ENCODE measurements around the gene FAM234B. TPM values are rescaled to one million over a fixed set of nuclear protein-coding genes. Genes with fewer than 3 reads are reported as not detected.

The FAM234B gene
- polyA plus RNA-seq, 1 experiment, result 7.3 TPM

GRCh38 chr12:13061377-13061776 lies 17.2 kb downstream of the FAM234B start:
- ChIA-PET POLR2A (no interaction called here), CTCF (no interaction called here)
- no peak for TF ChIP-seq CTCF (IDR thresholded peaks at IDR 0.05; ENCODE audit: low read depth, low read length)
- Histone ChIP-seq H3K4me3 (ENCODE audit: low read depth, low read length) (no peak overlapping the region), H3K27me3 (ENCODE audit: control insufficient read depth, insufficient read depth, low read length) (no peaks in the 10 kb centered on the region), H3K9me3 (ENCODE audit: control insufficient read depth, insufficient read depth, low read length) (no peaks in the 10 kb centered on the region), H3K27ac (ENCODE audit: low read depth, low read length) (no peak overlapping the region)
- no peak for DNase-seq (ENCODE audit: low read depth, low spot score)

DNA sequence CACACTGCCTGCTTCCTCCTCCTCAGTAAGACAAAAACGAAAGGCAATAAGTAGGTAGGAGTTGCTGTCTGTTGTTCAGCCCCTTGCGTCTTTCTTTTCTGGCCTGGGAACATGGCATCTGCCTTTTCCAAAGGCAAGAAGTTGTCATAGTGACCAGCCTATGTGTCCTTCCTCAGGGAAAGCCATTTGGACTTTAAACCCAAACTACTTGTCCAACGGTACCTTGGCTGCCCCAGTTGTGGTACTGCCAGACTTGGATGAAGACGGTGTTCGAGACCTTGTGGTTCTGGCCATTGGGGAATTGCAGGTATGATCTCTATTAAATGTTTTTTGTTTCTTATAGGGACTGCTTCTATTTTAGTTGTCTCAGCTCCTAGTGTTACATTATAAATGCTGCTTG lies 18.5 kb downstream of the FAM234B start:
- DNase-seq (ENCODE audit: low read depth, low spot score), result no peak
- H3K27ac ChIP-seq (ENCODE audit: low read depth, low read length), result no peak overlapping the region
- ChIA-PET CTCF (no interaction called here), POLR2A (no interaction called here)
- H3K4me3 ChIP-seq (ENCODE audit: low read depth, low read length), result no peak overlapping the region
- no peaks in the 10 kb centered on the region for H3K9me3 ChIP-seq (ENCODE audit: control insufficient read depth, insufficient read depth, low read length)
- TF ChIP-seq CTCF (IDR thresholded peaks at IDR 0.05; ENCODE audit: low read depth, low read length), result no peak
- no peaks in the 10 kb centered on the region for H3K27me3 ChIP-seq (ENCODE audit: control insufficient read depth, insufficient read depth, low read length)

DNA sequence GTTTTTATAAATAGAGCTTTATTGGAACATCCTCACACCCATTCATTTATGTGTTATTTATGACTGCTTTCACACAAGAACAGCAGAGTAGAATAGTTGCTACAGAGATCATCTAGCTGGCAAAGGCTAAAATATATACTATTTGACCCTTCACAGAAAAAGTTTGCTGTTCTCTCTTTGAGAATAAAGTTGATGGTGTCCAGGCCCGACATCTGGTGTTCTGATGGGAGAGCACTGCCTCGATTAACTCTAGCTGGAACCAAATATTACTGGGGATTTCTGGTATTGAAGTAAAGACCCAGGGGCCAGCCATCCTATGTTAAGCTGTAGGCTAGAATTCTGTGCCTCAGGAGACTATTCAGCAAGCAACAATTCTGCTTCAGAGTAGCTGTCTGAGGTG lies 21.8 kb downstream of the FAM234B start:
- Histone ChIP-seq H3K27me3 (ENCODE audit: control insufficient read depth, insufficient read depth, low read length) (no peaks in the 10 kb centered on the region), H3K4me3 (ENCODE audit: low read depth, low read length) (no peak overlapping the region), H3K27ac (ENCODE audit: low read depth, low read length) (no peak overlapping the region), H3K9me3 (ENCODE audit: control insufficient read depth, insufficient read depth, low read length) (no peaks in the 10 kb centered on the region)
- CTCF ChIA-PET, result no interaction called here
- no peak for DNase-seq (ENCODE audit: low read depth, low spot score)
- POLR2A ChIA-PET, result no interaction called here
- no peak for TF ChIP-seq CTCF (IDR thresholded peaks at IDR 0.05; ENCODE audit: low read depth, low read length)

DNA sequence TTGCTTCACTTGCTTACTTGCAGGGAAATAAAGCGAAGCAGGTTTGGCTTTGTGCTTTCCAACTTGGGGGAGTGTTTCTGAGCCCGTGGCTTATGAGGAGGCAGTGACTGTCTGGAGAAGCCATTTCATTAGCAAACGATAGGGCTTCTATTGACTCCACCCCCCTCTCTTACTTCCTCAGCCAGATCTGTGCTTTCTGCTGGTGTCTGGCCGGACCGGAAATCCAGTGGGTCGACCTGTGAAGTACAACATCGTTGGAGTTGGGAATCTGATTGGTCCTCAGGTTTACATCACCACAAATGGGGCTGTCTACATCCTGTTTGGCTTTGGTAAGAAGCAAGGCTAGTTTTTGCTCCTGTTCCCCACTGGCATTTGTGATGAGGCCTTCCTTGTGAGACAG lies 22.3 kb downstream of the FAM234B start:
- no peak for TF ChIP-seq CTCF (IDR thresholded peaks at IDR 0.05; ENCODE audit: low read depth, low read length)
- POLR2A ChIA-PET, result no interaction called here
- Histone ChIP-seq H3K27ac (ENCODE audit: low read depth, low read length) (no peak overlapping the region), H3K9me3 (ENCODE audit: control insufficient read depth, insufficient read depth, low read length) (no peaks in the 10 kb centered on the region), H3K27me3 (ENCODE audit: control insufficient read depth, insufficient read depth, low read length) (no peaks in the 10 kb centered on the region), H3K4me3 (ENCODE audit: low read depth, low read length) (no peak overlapping the region)
- CTCF ChIA-PET, result no interaction called here
- DNase-seq (ENCODE audit: low read depth, low spot score), result no peak

DNA sequence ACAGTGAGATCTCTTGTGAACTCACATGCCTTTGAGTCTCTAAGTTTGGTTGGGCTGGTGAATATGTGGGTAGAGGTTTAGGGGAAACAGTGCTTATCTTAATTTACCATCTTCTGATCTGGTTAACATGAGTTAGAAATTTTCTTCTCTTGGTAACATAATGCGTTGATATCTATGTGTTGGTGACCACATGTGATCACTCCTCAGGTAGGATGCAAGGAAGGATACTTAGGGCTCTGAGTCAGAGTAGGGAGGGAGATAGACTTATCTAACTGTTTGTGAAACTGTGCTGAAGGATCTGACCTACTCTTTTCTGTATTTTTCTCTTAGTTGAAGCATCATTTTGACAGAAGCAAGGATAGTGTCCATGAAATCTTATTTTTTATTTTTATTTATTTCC lies 23.1 kb downstream of the FAM234B start:
- H3K27ac ChIP-seq (ENCODE audit: low read depth, low read length), result no peak overlapping the region
- ChIA-PET CTCF (no interaction called here), POLR2A (no interaction called here)
- no peak for DNase-seq (ENCODE audit: low read depth, low spot score)
- no peak for TF ChIP-seq CTCF (IDR thresholded peaks at IDR 0.05; ENCODE audit: low read depth, low read length)
- H3K9me3 ChIP-seq (ENCODE audit: control insufficient read depth, insufficient read depth, low read length), result no peaks in the 10 kb centered on the region
- no peak overlapping the region for H3K4me3 ChIP-seq (ENCODE audit: low read depth, low read length)
- H3K27me3 ChIP-seq (ENCODE audit: control insufficient read depth, insufficient read depth, low read length), result no peaks in the 10 kb centered on the region

All from AG04450 (cell line).